ENCODE data around the gene KIAA0930. TPM values are rescaled to one million over a fixed set of nuclear protein-coding genes. Genes with fewer than 3 reads are reported as not detected.

The KIAA0930 gene
- total and polyA plus RNA-seq, 2 experiments from 2014 or later: 15.0 to 78.6 TPM

- H3K4me3 Mint-ChIP-seq: peak overlapping the region; percentile 3; the same call in 1 of the 3 replicates
- Histone ChIP-seq H3K79me2 (replicated peaks; ENCODE audit: insufficient read depth) (peaks cover 60% of the 10 kb centered on the region), H3F3A (replicated peaks; ENCODE audit: low read depth) (peaks cover 15% of the 10 kb centered on the region; the same call in 1 of the 2 replicates), H4K20me1 (replicated peaks; ENCODE audit: insufficient read depth) (peaks cover 25% of the 10 kb centered on the region), H3K36me3 (ENCODE audit: insufficient read depth) (peaks cover 11% of the 10 kb centered on the region; the same call in 1 of the 2 replicates), H3K27me3 (ENCODE audit: insufficient read depth) (no peaks in the 10 kb centered on the region), H3K4me1 (ENCODE audit: insufficient read depth) (peaks cover 35% of the 10 kb centered on the region), H3K27ac (ENCODE audit: low read depth) (peak overlapping the region; percentile 59; the same call in 1 of the 2 replicates), H3K9me2 (ENCODE audit: insufficient read depth) (no peaks in the 10 kb centered on the region), H2AFZ (no peak overlapping the region), H3K4me3 (peak overlapping the region; percentile 25; the same call in 1 of the 2 replicates), H3K4me2 (peak overlapping the region; percentile 41)
- TF ChIP-seq CTCF (conservative IDR thresholded peaks at IDR 0.05; ENCODE audit: low read depth in 2 of 2) (peak in 1 of 2 experiments; percentile 16; a peak in 2 of 4 replicates), ZNF114 (CRISPR knock-in tag; IDR thresholded peaks at IDR 0.05) (no peak), CREB1 (CRISPR knock-in tag; IDR thresholded peaks at IDR 0.05; ENCODE audit: low read depth) (no peak), ETS1 (IDR thresholded peaks at IDR 0.05) (no peak), JUNB (IDR thresholded peaks at IDR 0.05; ENCODE audit: unreplicated experiment) (no peak), NANOG (IDR thresholded peaks at IDR 0.05; ENCODE audit: borderline replicate concordance) (no peak), ZNF331 (CRISPR knock-in tag; IDR thresholded peaks at IDR 0.05; ENCODE audit: low read depth) (no peak), EZH2 (IDR thresholded peaks at IDR 0.05; ENCODE audit: low read depth, unreplicated experiment) (no peak)
- peaks cover 11% of the 10 kb centered on the region for H3K27me3 Mint-ChIP-seq (ENCODE audit: insufficient read depth, low read depth, poor library complexity)
- peak; percentile 54 for DNase-seq (ENCODE audit: low spot score)
- H3K27ac Mint-ChIP-seq: peak overlapping the region; percentile 15
- ATAC-seq: no peak
- H3K4me1 Mint-ChIP-seq: peaks cover 31% of the 10 kb centered on the region
- no peaks in the 10 kb centered on the region for H3K9me3 Mint-ChIP-seq
- H3K36me3 Mint-ChIP-seq (ENCODE audit: low read depth): peaks cover 25% of the 10 kb centered on the region
Measured at GRCh38 chr22:45159652-45160462, 80.8 kb downstream of the KIAA0930 start.

GRCh38 chr22:45157907-45158306 lies 82.8 kb downstream of the KIAA0930 start:
- Histone ChIP-seq H3K4me2 (no peak overlapping the region), H3K79me2 (replicated peaks; ENCODE audit: insufficient read depth) (peaks cover 51% of the 10 kb centered on the region), H3K36me3 (ENCODE audit: insufficient read depth) (peaks cover 11% of the 10 kb centered on the region; the same call in 1 of the 2 replicates), H2AFZ (no peak overlapping the region), H3K4me1 (ENCODE audit: insufficient read depth) (peaks cover 35% of the 10 kb centered on the region), H3K27ac (ENCODE audit: low read depth) (no peak overlapping the region), H4K20me1 (replicated peaks; ENCODE audit: insufficient read depth) (peaks cover 26% of the 10 kb centered on the region), H3K9me2 (ENCODE audit: insufficient read depth) (no peaks in the 10 kb centered on the region), H3F3A (replicated peaks; ENCODE audit: low read depth) (peaks cover 20% of the 10 kb centered on the region; the same call in 1 of the 2 replicates), H3K4me3 (no peak overlapping the region), H3K27me3 (ENCODE audit: insufficient read depth) (no peaks in the 10 kb centered on the region)
- no peak for DNase-seq (ENCODE audit: low spot score)
- ATAC-seq: no peak
- peaks cover 30% of the 10 kb centered on the region for H3K4me1 Mint-ChIP-seq
- TF ChIP-seq ZNF114 (CRISPR knock-in tag; IDR thresholded peaks at IDR 0.05) (no peak), STAT1 (IDR thresholded peaks at IDR 0.05; ENCODE audit: unreplicated experiment) (no peak)
- peaks cover 22% of the 10 kb centered on the region for H3K36me3 Mint-ChIP-seq (ENCODE audit: low read depth)
- no peak overlapping the region for H3K4me3 Mint-ChIP-seq
- H3K9me3 Mint-ChIP-seq: no peaks in the 10 kb centered on the region
- H3K27me3 Mint-ChIP-seq (ENCODE audit: insufficient read depth, low read depth, poor library complexity): peaks cover 7% of the 10 kb centered on the region
- no peak overlapping the region for H3K27ac Mint-ChIP-seq

All from GM23338 (cell line).